ENCODE data around the gene BRD9. TPM values are rescaled to one million over a fixed set of nuclear protein-coding genes. Genes with fewer than 3 reads are reported as not detected.
"Not testable (repeated sequence)": the region's sequence is repeated elsewhere in the genome, so short reads cannot be mapped to it uniquely, and the experiment has no call there.

The BRD9 gene
- total RNA-seq, 2 donors from 2014 or later, result 58.2 to 67.9 TPM

DNA sequence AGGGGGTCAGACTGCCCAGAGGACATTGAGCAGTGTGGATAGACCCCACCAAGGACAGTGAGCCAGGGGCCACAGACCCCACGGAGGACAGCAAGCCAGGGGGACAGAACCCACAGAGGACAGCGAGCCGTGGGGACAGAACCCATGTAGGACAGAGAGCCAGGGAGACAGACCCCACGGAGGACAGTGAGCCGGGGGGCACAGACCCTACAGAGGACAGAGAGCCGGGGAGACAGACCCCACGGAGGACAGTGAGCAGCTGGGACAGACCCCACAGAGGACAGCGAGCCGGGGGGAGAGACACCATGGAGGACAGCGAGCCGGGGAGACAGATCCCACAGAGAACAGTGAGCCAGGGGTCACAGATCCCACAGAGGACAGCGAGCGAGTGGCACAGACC is 38.4 kb downstream of the BRD9 start:
- peaks cover 4% of the 10 kb centered on the region for H3K4me1 Mint-ChIP-seq
- no peak overlapping the region for H3K27ac ChIP-seq (ENCODE audit: low read depth, low read length)
- no peaks in the 10 kb centered on the region for H3K27me3 ChIP-seq (ENCODE audit: control insufficient read depth, insufficient read depth, low read length, poor library complexity, severe bottlenecking)
- no peak for TF ChIP-seq CTCF (conservative IDR thresholded peaks at IDR 0.05)
- peaks cover 1% of the 10 kb centered on the region for H3K36me3 Mint-ChIP-seq (ENCODE audit: low read depth)
- H3K27ac Mint-ChIP-seq, result no peak overlapping the region
- no peaks in the 10 kb centered on the region for H3K4me1 ChIP-seq (ENCODE audit: control insufficient read depth, insufficient read depth, low read length)
- no peak overlapping the region for H3K9ac ChIP-seq (ENCODE audit: extremely low read depth, low read length, poor library complexity, severe bottlenecking)
- H3K36me3 ChIP-seq (ENCODE audit: control insufficient read depth, insufficient read depth, low read length), result no peaks in the 10 kb centered on the region
- H3K4me3 Mint-ChIP-seq, result no peak overlapping the region
- H3K27me3 Mint-ChIP-seq (ENCODE audit: insufficient read depth), result no peaks in the 10 kb centered on the region
- H3K9me3 ChIP-seq (ENCODE audit: control insufficient read depth, low read length), result no peaks in the 10 kb centered on the region
- H3K4me3 ChIP-seq (ENCODE audit: low read length), result no peak overlapping the region
- no peaks in the 10 kb centered on the region for H3K9me3 Mint-ChIP-seq
- WGBS, 2 experiments (ENCODE audit: insufficient coverage in 1 of 2, insufficient read length in 1 of 2), result 90 to 95% methylated on average over 13 of the region's 13 CpGs
- no peak for DNase-seq

DNA sequence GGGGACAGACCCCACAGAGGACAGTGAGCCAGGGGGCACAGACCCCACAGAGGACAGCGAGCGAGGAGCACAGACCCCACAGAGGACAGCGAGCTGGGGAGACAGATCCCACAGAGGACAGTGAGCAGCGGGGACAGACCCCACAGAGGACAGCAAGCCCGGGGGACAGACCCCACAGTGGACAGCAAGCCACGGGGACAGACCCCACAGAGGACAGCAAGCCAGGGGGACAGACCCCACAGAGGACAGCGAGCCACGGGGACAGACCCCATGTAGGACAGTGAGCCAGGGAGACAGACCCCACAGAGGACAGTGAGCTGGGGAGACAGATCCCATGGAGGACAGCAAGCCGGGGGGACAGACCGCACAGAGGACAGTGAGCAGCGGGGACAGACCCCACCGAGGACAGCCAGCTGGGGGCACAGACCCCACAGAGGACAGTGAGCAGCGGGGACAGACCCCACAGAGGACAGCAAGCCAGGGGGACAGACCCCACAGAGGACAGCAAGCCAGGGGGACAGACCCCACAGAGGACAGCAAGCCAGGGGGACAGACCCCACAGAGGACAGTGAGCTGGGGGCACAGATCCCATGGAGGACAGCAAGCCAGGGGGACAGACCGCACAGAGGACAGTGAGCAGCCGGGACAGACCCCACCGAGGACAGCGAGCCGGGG is 39.0 kb downstream of the BRD9 start:
- not testable (repeated sequence) for H3K36me3 ChIP-seq (ENCODE audit: control insufficient read depth, insufficient read depth, low read length)
- 88 to 95% methylated on average over 12 to 18 of the region's 18 CpGs for WGBS, 2 experiments (ENCODE audit: insufficient coverage in 1 of 2, insufficient read length in 1 of 2)

DNA sequence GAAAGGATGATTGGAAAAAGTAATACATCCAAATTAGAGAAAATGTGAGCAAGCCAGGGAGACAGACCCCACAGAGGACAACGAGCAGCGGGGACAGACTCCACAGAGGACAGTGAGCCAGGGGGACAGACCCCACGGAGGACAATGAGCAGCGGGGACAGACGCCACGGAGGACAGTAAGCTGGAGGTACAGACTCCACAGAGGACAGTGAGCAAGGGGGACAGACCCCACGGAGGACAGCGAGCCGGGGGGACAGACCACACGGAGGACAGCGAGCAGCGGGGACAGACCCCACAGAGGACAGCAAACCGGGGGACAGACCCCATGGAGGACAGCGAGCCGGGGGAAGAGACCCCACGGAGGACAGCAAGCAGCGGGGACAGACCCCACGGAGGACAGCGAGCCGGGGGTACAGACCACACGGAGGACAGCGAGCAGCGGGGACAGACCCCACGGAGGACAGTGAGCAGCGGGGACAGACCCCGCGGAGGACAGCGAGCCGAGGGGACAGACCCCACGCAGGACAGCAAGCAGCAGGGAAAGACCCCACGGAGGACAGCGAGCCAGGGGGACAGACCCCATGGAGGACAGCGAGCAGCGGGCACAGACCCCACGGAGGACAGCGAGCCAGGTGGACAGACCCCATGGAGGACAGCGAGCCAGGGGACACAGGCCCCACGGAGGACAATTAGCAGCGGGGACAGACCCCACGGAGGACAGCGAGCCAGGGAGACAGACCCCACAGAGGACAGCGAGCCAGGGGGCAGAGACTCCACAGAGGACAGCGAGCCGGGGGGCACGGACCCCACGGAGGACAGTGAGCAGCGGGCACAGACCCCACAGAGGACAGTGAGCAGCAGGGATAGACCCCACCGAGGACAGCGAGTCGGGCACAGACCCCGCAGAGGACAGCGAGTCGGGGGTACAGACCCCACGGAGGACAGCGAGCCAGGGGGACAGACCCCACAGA is 39.9 kb downstream of the BRD9 start:
- H3K4me3 Mint-ChIP-seq, result no peak overlapping the region
- no peaks in the 10 kb centered on the region for H3K27me3 Mint-ChIP-seq (ENCODE audit: insufficient read depth)
- Histone ChIP-seq H3K4me1 (ENCODE audit: control insufficient read depth, insufficient read depth, low read length) (no peaks in the 10 kb centered on the region), H3K4me3 (ENCODE audit: low read length) (no peak overlapping the region), H3K27me3 (ENCODE audit: control insufficient read depth, insufficient read depth, low read length, poor library complexity, severe bottlenecking) (no peaks in the 10 kb centered on the region), H3K9me3 (ENCODE audit: control insufficient read depth, low read length) (no peaks in the 10 kb centered on the region), H3K27ac (ENCODE audit: low read depth, low read length) (no peak overlapping the region), H3K9ac (ENCODE audit: extremely low read depth, low read length, poor library complexity, severe bottlenecking) (no peak overlapping the region), H3K36me3 (ENCODE audit: control insufficient read depth, insufficient read depth, low read length) (no peaks in the 10 kb centered on the region)
- H3K9me3 Mint-ChIP-seq, result no peaks in the 10 kb centered on the region
- H3K27ac Mint-ChIP-seq, result no peak overlapping the region
- H3K4me1 Mint-ChIP-seq, result no peaks in the 10 kb centered on the region
- DNase-seq, result no peak
- WGBS, 2 experiments (ENCODE audit: insufficient coverage in 1 of 2, insufficient read length in 1 of 2), result 93 to 94% methylated on average over 55 of the region's 55 CpGs
- TF ChIP-seq CTCF (conservative IDR thresholded peaks at IDR 0.05), result no peak
- H3K36me3 Mint-ChIP-seq (ENCODE audit: low read depth), result peaks cover 2% of the 10 kb centered on the region

More for the DNA sequence above, 39.0 kb downstream of the BRD9 start:
- H3K4me1 ChIP-seq (ENCODE audit: control insufficient read depth, insufficient read depth, low read length); H3K27me3 ChIP-seq (ENCODE audit: control insufficient read depth, insufficient read depth, low read length, poor library complexity, severe bottlenecking); H3K36me3 Mint-ChIP-seq (ENCODE audit: low read depth); H3K9me3 ChIP-seq (ENCODE audit: control insufficient read depth, low read length); H3K4me3 ChIP-seq (ENCODE audit: low read length); H3K4me1 Mint-ChIP-seq; H3K4me3 Mint-ChIP-seq; H3K27me3 Mint-ChIP-seq (ENCODE audit: insufficient read depth); H3K27ac ChIP-seq (ENCODE audit: low read depth, low read length); H3K27ac Mint-ChIP-seq; DNase-seq; H3K9me3 Mint-ChIP-seq; H3K9ac ChIP-seq (ENCODE audit: extremely low read depth, low read length, poor library complexity, severe bottlenecking): not testable (repeated sequence)
